T-helper 1 cell (primary cell): Measurements from ENCODE around the gene NRCAM.
A peak's percentile ranks its signal among the peaks of the same experiment; 100 is the strongest.

Source experiments
- DNase-seq, 5 donors: peaks; one replicate each; pipeline ENCODE4 v3.0.0-alpha.2; 2012 to 2020

Gene NRCAM

DNA sequence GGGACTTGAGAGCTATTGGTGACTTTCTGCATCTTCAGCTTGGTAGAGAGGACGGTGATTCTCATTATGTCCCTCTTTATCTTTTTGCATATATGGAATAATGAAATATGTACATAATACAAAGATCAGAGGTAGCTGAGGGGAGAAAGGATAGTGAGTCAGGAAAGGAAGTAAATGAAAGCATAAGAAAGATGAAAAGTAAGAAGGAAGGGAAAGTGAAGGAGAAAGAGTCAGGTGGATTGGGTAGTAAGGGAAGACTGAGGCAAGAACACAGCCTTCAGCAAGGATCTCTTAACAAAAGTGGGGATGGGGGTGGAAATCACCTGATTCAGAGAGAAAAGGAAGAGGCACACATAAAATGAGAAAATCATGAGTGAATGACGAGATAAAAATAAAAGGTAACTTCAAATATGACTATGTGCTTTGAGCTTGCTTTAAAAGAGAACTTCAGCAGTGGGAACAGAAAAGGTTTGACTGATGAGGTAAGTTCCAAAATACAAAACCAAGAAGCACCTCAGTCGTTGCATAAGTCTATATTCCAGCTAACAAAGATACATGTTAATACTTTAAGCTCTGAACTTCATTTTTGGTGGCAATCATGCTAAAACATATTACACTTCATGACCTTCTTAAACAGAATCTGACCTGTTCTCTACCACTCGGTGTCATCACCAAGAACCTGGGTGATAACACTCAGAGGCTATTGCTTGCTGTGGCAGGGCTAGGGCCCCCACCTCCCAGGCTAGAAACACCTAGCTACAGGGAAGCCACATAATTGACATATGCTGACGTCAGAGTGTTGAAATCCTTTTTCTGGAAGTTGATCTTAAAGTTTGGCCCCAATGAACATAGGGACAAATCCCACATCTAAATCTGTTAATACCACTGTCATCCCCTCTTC is 32.9 kb downstream of the NRCAM start:
- DNase-seq = no peak

DNA sequence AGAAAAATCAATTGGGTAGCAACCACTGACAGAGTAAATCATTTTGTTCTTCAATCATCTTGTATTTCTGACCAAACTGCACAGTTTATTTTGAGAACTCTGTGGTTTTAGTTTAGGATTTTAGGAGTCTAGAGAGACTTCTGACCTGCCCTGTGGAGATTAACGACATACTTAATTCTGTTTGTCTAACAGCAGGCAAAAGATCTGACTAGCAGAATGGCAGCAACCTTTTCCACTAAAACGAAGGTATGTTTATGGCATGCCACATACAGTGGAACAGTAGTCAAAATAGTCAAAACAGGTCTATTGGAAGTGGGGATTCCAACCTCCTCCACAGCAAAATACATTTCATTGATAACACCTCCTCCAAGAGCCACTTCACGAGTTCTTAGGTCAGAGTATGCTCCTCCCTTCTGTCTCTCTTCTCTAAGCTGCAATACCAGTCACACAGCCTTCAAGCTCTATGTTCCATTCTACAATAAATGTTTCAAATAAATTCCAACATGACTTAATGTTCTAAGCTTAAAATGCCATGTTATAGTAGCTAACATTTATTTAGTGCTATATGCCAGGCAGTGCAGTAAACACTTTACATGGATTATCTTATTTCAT is 34.4 kb downstream of the NRCAM start:
- DNase-seq = no peak

DNA sequence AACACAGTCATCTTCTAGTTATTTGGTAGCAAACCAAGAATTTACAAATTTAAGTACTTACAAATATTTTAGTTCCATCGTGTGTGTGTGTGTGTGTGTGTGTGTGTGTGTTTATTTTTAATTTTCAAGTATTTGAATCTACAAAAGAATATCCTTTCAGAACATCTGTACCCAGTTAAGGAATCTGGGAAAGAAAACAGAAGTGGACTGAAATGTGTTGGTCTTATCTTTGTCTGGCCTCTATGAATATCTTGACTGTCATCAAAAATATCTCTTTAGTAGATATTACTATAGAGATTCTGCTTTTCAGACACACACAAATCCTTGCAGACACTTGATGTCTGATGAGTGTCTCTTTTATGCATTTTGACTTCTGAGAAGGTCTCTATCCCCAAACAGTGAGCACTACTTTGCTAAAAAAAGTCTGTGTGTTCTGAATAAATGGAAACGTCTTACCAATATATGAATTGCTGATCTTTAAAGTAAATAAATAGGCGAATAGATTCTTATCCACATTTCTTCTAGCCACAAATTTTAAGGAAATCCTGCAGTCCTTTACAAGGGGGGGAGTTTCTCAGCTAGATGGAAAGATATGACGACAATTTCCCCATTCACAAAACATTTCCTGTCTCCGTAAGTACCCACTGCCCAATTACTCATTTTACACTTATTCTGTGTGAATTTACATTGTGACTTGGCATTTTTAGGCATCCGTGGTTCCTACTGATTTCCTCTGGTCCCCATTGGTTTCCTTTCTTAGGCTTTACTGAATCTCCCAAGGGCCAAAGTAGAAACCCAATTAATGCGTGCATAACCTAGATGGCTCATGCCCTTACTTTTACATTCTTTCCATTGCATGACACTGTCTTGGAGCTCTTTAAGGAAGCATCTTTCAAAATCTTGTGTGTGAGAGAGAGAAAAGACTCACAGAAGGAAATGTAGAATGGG is 36.0 kb downstream of the NRCAM start:
- DNase-seq = no peak

DNA sequence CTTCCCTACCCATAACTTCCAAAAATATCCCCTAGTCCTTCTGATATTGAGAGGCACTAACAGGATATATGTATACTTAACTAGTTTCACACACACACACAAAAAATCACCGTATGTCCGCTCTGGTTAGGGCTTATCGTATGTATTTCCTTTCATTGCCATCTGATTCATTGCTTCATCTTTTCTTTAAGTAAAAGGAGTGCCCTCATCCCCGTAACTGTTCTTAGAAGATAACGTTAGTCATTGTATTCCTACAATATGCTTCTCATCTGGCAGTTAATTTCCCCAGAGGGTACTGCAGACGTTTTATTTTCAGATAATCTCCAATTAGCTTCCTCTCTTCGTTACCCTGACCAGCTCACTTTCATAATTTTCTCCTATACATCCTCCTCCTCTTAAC is 37.3 kb downstream of the NRCAM start:
- DNase-seq = no peak

DNA sequence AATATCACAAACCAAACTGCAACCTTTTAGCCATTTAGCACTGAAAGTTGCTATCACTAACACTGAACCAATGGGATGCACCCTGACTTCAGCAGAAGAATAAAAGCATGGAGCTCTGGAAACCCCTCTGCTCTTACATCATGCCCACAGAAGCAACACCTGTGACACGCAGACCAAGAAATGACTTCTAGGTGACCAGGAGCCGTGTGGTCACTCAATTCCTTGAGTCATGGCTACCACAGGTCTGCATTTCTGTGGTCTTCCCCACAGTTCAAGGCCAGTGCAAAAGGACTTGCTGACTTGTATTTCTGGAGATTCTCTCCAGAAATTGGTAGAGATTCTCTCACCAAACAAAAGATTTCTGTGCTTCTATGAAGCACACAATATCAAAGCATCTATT is 38.3 kb downstream of the NRCAM start:
- DNase-seq = no peak

DNA sequence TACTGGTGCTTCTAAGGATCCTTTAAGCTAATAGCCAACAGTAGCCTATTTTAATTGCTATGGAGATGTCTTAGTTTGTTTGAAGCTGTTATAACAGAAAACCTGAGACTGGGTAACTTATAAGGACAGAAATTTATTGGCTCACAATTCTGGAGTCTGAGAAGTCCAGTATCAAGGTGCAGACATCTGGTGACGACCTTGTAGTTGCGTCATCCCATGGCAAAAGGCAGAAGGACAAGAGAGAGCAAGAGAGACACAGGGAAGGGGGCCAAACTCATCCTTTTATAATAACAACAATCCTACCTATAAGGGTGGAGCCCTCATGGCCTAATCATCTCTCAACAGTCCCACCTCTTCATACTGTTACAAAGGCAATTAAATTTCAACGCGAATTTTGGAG is 39.1 kb downstream of the NRCAM start:
- no peak for DNase-seq

DNA sequence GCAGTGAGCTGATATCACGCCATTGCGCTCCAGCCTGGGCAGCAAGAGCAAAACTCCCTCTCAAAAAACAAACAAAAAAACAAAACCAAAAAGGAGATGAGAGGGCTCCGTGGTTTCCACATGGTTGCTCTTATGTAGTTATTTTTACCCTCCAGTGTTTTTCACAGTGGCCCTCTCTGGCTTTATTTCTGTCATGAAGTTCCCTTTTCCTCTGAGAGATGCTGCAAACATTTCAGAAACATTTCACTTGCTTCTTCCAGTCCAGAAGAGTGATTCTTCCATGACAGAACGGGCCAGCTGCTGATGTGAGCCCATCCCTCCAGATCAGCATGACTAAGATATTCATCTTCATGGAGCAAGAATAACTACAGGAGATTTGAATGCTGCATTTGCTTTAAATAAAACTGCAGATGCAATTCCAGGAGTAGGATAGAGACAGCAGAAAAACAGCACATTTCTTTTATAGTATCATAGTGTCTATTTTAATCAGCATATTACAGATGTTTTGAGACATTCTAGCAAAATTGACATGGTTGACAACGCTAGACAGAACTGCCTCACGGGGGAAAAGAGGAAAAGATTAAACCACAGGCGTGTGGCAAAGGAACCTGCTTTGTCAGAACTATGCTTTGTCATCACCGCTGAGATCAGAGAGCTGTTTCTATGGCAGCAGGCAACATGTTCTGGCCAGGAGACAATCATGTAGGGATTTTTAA is 40.3 kb downstream of the NRCAM start:
- DNase-seq = peak in 1 of 5 donors; percentile 4

DNA sequence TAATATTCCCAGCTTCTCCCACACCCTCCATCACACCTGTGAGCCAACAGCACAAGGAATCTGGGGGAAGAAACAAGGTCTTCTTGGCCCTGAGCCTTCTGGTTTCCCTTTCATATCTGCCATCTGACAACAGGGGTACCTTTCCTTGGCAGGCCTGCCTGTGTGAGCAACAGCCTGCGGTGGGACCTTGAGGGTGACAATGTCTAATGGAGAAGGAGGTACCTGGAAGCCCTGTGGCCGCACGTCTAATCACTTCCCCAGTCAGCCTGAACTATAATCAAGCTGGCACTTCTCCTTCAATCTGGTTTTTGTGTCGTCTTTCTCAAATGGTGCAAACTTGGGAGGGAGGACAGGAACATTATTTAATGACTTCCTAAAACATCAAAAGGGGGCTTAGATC is 41.2 kb downstream of the NRCAM start:
- no peak for DNase-seq

DNA sequence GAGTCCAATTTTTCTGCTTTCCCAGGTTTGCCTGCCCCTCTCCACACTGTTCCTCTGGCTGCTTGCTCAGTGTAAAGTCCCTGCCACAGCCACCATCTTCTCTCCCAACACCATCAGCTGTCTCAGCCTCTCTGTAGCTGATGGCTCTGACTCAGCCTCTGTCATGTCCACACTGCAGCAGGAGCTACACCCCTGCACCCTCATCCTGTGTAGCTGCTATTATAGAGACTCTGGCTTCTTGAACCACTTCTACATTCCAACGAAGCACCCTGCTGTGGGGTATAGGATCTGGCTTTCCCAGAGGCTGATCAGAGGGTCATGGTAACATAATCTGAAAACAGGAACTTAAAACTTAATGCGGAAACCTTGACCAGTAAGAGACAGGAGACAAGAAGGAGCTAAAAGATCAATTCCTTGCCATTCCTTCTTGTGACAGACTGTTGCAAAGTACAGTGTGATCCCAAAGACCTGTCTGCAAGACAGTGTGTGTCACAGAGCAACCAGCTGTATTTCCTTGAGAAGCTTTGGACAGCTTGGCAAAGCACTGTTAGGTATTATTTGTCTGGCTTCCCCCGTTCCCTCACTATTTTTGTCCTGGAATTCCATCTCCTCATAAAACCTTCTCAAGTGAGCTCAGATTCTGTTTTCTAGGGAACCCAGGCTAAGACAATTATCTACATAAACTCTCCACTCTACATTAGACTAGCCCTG is 42.3 kb downstream of the NRCAM start:
- DNase-seq = no peak

DNA sequence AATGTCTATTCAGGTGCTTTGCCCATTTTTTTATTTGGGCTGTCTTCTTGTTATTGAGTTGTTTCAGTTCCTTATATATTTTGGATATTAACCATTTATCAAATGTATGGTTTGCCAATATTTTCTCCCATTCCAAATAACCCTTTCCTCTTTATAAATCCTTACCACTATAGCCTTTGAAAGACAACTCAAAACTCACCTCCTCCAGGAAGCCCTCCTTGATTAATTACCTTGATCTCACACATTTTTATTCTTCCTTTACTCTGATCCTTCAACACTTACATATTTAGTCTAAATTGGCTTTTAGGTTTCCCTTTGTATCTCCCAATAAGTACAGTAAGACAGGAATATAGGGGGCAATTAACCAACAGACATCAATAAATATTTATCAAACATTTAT is 42.9 kb downstream of the NRCAM start:
- DNase-seq = no peak

DNA sequence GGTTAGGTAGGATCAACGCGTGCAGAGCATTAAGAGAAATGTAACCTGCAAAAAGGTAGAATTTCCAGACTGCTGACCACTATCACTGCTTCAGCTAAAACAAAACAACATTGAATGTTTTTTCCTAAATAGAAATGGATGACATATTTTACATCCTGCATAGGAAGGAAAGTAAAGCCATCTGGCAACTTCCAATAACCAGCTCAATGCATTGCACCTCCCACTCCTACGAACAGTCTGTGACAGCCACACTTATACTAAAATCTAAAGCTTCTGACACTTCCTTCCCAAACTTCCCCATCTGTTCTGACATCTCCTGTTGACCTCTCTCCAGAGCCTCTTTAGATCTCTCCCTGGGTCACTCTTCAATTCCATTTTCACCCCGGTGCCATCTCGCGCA is 47.1 kb downstream of the NRCAM start:
- DNase-seq = no peak

DNA sequence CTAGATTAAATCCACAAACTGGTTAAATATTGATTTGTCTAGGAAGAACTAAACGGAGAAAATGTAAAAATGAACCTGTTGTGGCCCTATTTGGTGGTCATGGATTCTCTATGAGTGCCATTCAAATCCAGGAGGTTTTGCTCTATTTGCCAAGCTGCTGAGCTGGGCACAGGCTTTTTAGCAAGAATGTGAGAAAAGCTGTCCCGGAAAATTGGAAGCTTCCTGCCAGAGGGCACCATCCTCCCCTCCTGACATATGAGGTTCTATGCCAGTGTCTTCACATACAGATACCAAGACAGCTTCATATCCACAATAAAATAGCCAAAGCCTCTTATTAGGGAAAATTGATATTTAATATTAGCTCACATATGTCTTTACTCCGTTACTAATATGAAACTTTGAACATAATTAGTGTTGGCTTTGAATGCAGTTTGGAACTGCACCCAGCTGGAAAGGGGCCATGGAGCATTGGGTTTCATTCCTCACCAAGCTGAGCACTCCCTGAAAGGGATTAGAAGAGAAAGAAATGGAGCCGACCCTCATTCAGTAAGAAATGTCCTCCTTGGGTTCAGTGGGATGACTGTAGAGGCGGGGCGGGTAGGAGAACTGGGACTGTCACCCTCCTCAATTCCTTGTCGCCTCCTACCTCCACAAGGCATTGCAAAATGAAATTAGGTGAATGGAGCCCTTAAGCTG is 47.8 kb downstream of the NRCAM start:
- DNase-seq = no peak

DNA sequence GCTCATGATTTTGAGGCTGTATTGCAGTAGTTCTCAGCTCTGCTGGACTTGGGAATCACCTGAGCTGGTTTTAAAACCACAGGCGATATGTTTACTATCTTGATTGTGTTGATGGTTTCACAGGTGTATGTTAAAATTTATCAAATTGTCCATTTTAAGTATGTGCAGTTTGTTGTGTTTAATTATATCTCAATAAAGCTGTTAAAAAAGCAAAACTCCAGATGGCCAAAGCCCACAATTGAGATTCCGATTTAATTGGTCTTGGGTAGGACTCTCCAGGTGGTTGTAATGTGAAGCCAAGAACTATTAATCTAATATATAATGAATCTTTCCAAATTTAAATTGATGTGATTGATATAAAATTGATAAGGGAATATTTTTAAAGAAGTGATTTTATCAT is 48.6 kb downstream of the NRCAM start:
- no peak for DNase-seq

DNA sequence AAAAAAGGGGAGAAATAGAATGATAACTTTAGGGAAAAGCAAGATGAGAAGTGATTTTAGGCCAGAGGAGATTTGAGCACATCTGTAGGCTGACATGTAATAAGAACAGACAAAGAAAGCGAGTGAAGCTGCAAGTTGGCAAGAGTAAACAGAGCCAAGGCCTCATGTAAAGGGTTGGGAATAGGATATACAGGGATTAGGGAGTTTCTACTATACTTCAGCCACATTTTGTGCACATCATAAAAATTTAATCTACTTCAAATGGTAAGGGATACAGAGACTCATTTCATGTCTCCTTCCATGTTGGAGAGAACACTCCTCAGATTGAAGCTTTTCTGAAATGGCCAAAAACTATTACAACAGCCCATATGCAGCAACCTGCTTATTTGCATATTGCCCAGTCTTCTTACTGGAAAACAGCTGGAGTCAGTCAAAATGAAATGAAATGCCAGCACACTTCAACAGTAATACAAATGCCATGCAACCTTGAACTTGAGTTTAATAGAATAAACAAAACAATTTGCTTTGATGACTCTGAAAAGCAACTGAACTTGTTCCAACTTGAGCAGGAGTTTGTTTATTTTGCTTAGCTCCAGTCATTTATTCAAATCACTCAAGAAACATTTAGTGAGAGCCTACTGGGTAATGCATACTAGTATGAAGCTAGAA is 49.9 kb downstream of the NRCAM start:
- DNase-seq = no peak

DNA sequence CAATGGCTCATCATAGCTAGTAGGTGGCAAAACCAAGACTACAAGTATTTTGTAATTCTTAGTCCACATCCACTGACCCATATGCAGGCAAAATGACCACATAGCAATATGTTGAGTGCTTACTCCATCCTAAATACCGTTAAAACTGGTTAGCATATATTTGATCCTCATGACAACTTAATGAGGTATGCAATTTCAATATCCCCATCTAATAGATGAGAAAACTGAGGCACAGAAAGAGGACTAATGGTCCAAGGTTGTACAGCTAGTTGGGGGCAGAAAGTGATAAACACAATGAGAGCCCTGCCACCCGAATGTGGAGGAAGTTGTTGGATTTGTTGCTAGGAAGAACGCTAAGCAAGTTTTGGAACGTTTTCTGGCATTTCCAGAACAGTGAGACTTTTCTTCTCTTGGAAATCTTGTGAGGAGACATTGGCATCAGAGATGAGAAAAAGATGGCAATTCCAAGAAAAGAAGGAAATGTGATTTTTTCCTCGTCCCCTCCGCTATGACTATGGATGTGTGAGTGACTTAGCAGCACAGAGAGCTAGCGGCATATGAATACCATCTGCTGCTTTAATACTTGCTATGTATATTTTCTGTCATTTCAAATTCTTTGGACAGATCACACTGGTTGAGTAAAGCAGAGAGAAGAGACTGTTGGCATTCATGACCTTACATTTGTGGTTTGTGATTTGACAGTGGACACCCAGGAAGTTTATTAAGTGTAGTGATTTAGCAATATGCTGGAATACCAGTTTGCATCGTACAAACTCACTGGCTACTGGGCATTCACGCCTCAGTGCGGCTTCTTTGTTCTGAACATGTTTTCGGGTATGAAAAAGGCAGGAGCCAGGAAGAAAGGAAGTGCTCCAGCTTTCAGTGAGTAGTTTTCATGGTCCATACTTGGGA is 51.5 kb downstream of the NRCAM start:
- no peak for DNase-seq

DNA sequence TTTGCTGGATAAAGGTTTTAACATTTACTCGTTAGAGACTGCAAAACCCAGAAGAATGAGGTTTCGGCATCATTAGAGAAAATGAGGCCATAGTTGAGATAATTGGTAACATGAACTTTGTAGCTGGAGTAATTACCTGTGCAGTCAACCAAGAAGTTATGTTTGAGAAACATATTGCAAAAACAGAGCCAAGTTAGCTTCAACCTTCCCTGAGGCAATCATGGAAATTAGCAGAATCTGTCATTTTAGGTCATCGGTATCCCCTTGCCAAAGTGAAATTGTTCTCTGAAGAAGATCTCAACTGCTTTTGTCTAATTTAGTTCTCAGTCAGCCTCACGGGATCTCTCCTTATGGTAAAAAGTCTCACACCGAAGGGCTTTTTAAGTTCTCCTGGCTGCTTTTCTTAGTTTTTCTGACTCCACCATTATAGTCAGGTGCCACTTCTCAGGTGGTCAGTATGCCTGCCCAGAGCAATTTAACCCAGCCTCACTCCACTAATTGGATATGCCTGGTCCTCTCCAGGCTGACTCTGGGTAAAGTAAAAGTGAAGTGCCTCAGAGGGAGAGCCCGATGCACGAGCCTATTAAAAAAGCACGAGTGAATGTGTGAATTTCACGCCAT is 52.5 kb downstream of the NRCAM start:
- DNase-seq = no peak

DNA sequence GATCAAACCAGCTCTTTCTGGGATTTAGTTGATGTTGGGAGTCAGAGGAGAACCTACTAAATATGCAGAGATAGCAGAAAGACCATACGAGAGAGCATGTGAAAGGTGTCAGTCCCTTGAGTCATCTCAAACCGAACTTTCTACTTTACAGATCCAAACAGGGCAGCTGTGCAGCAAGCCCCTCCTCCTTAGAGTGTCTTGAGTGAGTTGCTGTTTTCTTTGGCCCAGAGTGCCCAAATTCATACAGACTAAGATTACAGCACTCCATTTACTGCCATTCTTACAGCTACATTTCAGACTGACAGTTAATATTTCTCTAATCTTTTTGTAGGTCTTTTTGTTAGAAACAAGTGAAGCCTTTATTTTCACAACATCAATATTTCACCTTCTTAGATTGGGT is 53.4 kb downstream of the NRCAM start:
- DNase-seq = no peak

DNA sequence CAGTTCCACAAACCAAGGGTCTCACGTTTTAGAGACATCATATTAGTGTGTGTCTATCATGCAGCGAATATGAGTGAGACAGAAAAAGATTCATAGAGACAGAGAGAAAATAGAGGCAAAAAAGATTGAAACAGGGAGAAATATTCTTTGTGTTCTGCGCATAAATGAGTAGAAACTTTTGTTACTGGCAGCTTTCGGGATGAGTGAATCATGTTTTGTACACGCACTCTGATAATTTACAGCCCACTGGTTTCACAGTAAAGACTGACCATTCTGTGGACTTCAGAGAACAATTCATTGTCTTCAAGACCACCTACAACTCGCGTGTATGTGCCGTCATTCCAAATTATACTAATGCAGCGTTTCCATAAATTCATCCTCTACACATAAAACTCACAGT is 60.2 kb downstream of the NRCAM start:
- no peak for DNase-seq

DNA sequence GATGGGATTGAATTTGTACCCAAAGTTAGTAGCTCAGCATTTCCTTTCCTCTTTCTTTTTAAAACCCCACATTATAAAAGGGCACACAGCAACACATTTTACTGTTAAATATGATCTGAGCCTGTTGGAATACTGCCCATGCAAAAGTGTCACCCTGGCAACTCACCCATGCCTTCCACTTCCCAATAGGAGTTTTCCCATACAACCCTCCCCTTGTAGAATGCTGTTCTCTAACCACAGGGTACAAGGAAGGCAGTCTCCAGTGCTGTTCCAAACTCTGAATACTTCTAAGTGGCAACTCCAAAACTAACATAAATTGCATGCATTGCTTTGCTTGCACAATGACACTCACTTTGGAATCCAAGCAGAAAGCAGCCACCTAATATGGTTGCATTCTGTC is 60.8 kb downstream of the NRCAM start:
- DNase-seq = no peak
